PFSK-1 (cell line): ENCODE measurements around the gene PPFIA1.

Source experiments
- FOXP2 ChIP-seq: optimal IDR thresholded peaks from 2 replicates; pipeline ENCODE3; 2011; ENCODE audit warnings: borderline replicate concordance, control low read depth, inconsistent platforms; ENCODE audit not compliant: insufficient read depth; ENCODE audit errors: extremely low read length, extremely low read depth
- POLR2AphosphoS5 ChIP-seq: IDR thresholded peaks from 2 replicates; pipeline ENCODE4 v1.6.1; 2012; ENCODE audit warnings: low read depth, mild to moderate bottlenecking, control low read depth, low read length, moderate library complexity
- REST ChIP-seq, 2 experiments: IDR thresholded peaks; 2 replicates each; pipeline versions ENCODE4 v1.6.1 to v1.8.0; 2011 to 2012; ENCODE audit warnings: low read depth in 2 of 2, low read length in 2 of 2, control low read depth in 1 of 2, inconsistent platforms in 1 of 2, mild to moderate bottlenecking in 1 of 2, moderate library complexity in 1 of 2; ENCODE audit not compliant: insufficient read depth in 1 of 2
- SIN3A ChIP-seq: IDR thresholded peaks from 2 replicates; pipeline ENCODE4 v1.6.1; 2012; ENCODE audit warnings: mild to moderate bottlenecking, low read length, moderate library complexity, borderline replicate concordance; ENCODE audit not compliant: insufficient read depth
- TAF1 ChIP-seq: IDR thresholded peaks from 2 replicates; pipeline ENCODE4 v1.6.1; 2012; ENCODE audit warnings: low read length, control low read depth, borderline replicate concordance; ENCODE audit not compliant: insufficient read depth

- no peak for TF ChIP-seq POLR2AphosphoS5
- no peak for TF ChIP-seq REST (IDR thresholded peaks at IDR 0.05; ENCODE audit: insufficient read depth in 1 of 2, low read depth in 2 of 2, low read length in 2 of 2)
- no peak for TF ChIP-seq SIN3A
- TF ChIP-seq FOXP2, result no peak
- TF ChIP-seq TAF1, result no peak
These were observed 28.8 kb upstream of the PPFIA1 start for GRCh38 chr11:70241709-70242108.
